Skeletal muscle tissue (tissue), 4 donors: ENCODE data around the gene C11orf68. TPM values are rescaled to one million over a fixed set of nuclear protein-coding genes. Genes with fewer than 3 reads are reported as not detected.
"Not testable (repeated sequence)": the region's sequence is repeated elsewhere in the genome, so short reads cannot be mapped to it uniquely, and the experiment has no call there.

Source experiments
- H3K27ac ChIP-seq: one replicate; pipeline ENCODE4 v1.7.0; 2013; ENCODE audit warnings: mild to moderate bottlenecking, low read depth, low read length, inconsistent platforms
- H3K27me3 ChIP-seq, 3 donors: one replicate each; pipeline ENCODE4 v1.7.0; 2013; ENCODE audit warnings: low read length in 3 of 3; ENCODE audit not compliant: control insufficient read depth in 3 of 3, insufficient read depth in 3 of 3
- H3K36me3 ChIP-seq, 3 donors: one replicate each; pipeline ENCODE4 v1.7.0; 2013; ENCODE audit warnings: low read length in 3 of 3; ENCODE audit not compliant: control insufficient read depth in 3 of 3, insufficient read depth in 3 of 3
- H3K4me1 ChIP-seq, 3 donors: one replicate each; pipeline ENCODE4 v1.7.0; 2013; ENCODE audit warnings: low read length in 3 of 3, mild to moderate bottlenecking in 3 of 3; ENCODE audit not compliant: control insufficient read depth in 3 of 3, insufficient read depth in 3 of 3
- H3K4me3 ChIP-seq, 3 donors: one replicate each; pipeline ENCODE4 v1.7.0; 2013; ENCODE audit warnings: low read length in 3 of 3
- H3K9ac ChIP-seq, 3 donors: one replicate each; pipeline ENCODE4 v1.7.0; 2013; ENCODE audit warnings: low read length in 3 of 3, mild to moderate bottlenecking in 3 of 3, moderate library complexity in 2 of 3, low read depth in 1 of 3
- H3K9me3 ChIP-seq, 3 donors: one replicate each; pipeline ENCODE4 v1.7.0; 2013; ENCODE audit warnings: low read length in 3 of 3; ENCODE audit not compliant: control insufficient read depth in 3 of 3
- total RNA-seq: library from RNA; depleted of rRNA; stranded (reverse); fragments of >200 nt; gene quantifications from one replicate; pipeline ENCODE4 v1.2.3, GENCODE V29; 2014
- donor health status: Osteomylitis.

Gene C11orf68
- total RNA-seq, 1 donor from 2014 or later: 12.5 TPM

GRCh38 chr11:65958291-65958690 lies 39.4 kb upstream of the C11orf68 start:
- no peak overlapping the region for H3K27ac ChIP-seq
- no peak overlapping the region for H3K4me3 ChIP-seq
- peak overlapping the region in 1 of 3 donors; percentile 20 for H3K9ac ChIP-seq
- H3K36me3 ChIP-seq: peaks cover 0 to 2% (median 0%) of the 10 kb centered on the region in 3 donors
- no peaks in the 10 kb centered on the region for H3K9me3 ChIP-seq
- peaks cover 4 to 16% (median 4%) of the 10 kb centered on the region in 3 donors for H3K27me3 ChIP-seq
- peaks cover 12 to 16% (median 13%) of the 10 kb centered on the region in 3 donors for H3K4me1 ChIP-seq

- H3K9ac ChIP-seq: no peak overlapping the region
- no peaks in the 10 kb centered on the region for H3K9me3 ChIP-seq
- no peak overlapping the region for H3K4me3 ChIP-seq
- no peaks in the 10 kb centered on the region for H3K4me1 ChIP-seq
- no peak overlapping the region for H3K27ac ChIP-seq
- peaks cover 4 to 16% (median 9%) of the 10 kb centered on the region in 3 donors for H3K27me3 ChIP-seq
- H3K36me3 ChIP-seq: no peaks in the 10 kb centered on the region
Observed at GRCh38 chr11:65954771-65955170, 35.9 kb upstream of the C11orf68 start.

GRCh38 chr11:65953471-65953870 lies 34.6 kb upstream of the C11orf68 start:
- Histone ChIP-seq H3K9ac (no peak overlapping the region), H3K9me3 (no peaks in the 10 kb centered on the region), H3K4me1 (no peaks in the 10 kb centered on the region), H3K4me3 (no peak overlapping the region), H3K27ac (no peak overlapping the region), H3K36me3 (no peaks in the 10 kb centered on the region), H3K27me3 (peaks cover 4 to 16% (median 9%) of the 10 kb centered on the region in 3 donors)

GRCh38 chr11:65952052-65952521 lies 33.2 kb upstream of the C11orf68 start:
- H3K27me3 ChIP-seq: peaks cover 9 to 20% (median 11%) of the 10 kb centered on the region in 3 donors

GRCh38 chr11:65951641-65952040 lies 32.8 kb upstream of the C11orf68 start:
- H3K36me3 ChIP-seq, H3K4me1 ChIP-seq, H3K27ac ChIP-seq, H3K9me3 ChIP-seq, H3K9ac ChIP-seq, H3K4me3 ChIP-seq: not testable (repeated sequence)
- H3K27me3 ChIP-seq: peaks cover 9 to 16% (median 15%) of the 10 kb centered on the region in 3 donors

More at GRCh38 chr11:65952052-65952521, 33.2 kb upstream of the C11orf68 start:
- Histone ChIP-seq H3K27ac (no peak overlapping the region), H3K4me3 (no peak overlapping the region), H3K9ac (no peak overlapping the region), H3K36me3 (no peaks in the 10 kb centered on the region), H3K9me3 (no peaks in the 10 kb centered on the region), H3K4me1 (no peaks in the 10 kb centered on the region)

GRCh38 chr11:65950711-65951110 lies 31.8 kb upstream of the C11orf68 start:
- H3K27me3 ChIP-seq: peaks cover 7 to 13% (median 12%) of the 10 kb centered on the region in 3 donors
- not testable (repeated sequence) for H3K4me3 ChIP-seq, H3K9me3 ChIP-seq, H3K9ac ChIP-seq, H3K4me1 ChIP-seq, H3K27ac ChIP-seq, H3K36me3 ChIP-seq

- Histone ChIP-seq H3K4me3 (no peak overlapping the region), H3K9me3 (no peaks in the 10 kb centered on the region), H3K27ac (no peak overlapping the region), H3K4me1 (no peaks in the 10 kb centered on the region), H3K36me3 (no peaks in the 10 kb centered on the region), H3K27me3 (peaks cover 5 to 11% (median 10%) of the 10 kb centered on the region in 3 donors), H3K9ac (no peak overlapping the region)
Observed at GRCh38 chr11:65947603-65948125, 28.8 kb upstream of the C11orf68 start.

GRCh38 chr11:65947133-65947532 lies 28.3 kb upstream of the C11orf68 start:
- Histone ChIP-seq H3K9ac (no peak overlapping the region), H3K27me3 (peaks cover 2 to 11% (median 10%) of the 10 kb centered on the region in 3 donors), H3K9me3 (no peaks in the 10 kb centered on the region), H3K36me3 (no peaks in the 10 kb centered on the region), H3K4me3 (no peak overlapping the region), H3K27ac (no peak overlapping the region), H3K4me1 (no peaks in the 10 kb centered on the region)

GRCh38 chr11:65946655-65947054 lies 27.8 kb upstream of the C11orf68 start:
- Histone ChIP-seq H3K27me3 (peaks cover 0 to 11% (median 10%) of the 10 kb centered on the region in 3 donors), H3K4me3 (no peak overlapping the region), H3K4me1 (no peaks in the 10 kb centered on the region), H3K9ac (no peak overlapping the region), H3K9me3 (no peaks in the 10 kb centered on the region), H3K27ac (no peak overlapping the region), H3K36me3 (no peaks in the 10 kb centered on the region)

- Histone ChIP-seq H3K36me3 (no peaks in the 10 kb centered on the region), H3K27ac (no peak overlapping the region), H3K4me1 (no peaks in the 10 kb centered on the region)
Observed at GRCh38 chr11:65945941-65946558, 27.2 kb upstream of the C11orf68 start.

More at GRCh38 chr11:65945941-65946558, 27.2 kb upstream of the C11orf68 start:
- Histone ChIP-seq H3K4me3 (no peak overlapping the region), H3K9ac (no peak overlapping the region), H3K9me3 (no peaks in the 10 kb centered on the region), H3K27me3 (peaks cover 0 to 15% (median 13%) of the 10 kb centered on the region in 3 donors)
